ENCODE results near the gene SLC22A17.

GRCh38 chr14:23380197-23380914 lies 27.7 kb upstream of the SLC22A17 start:
- TF ChIP-seq, protein P1, sequence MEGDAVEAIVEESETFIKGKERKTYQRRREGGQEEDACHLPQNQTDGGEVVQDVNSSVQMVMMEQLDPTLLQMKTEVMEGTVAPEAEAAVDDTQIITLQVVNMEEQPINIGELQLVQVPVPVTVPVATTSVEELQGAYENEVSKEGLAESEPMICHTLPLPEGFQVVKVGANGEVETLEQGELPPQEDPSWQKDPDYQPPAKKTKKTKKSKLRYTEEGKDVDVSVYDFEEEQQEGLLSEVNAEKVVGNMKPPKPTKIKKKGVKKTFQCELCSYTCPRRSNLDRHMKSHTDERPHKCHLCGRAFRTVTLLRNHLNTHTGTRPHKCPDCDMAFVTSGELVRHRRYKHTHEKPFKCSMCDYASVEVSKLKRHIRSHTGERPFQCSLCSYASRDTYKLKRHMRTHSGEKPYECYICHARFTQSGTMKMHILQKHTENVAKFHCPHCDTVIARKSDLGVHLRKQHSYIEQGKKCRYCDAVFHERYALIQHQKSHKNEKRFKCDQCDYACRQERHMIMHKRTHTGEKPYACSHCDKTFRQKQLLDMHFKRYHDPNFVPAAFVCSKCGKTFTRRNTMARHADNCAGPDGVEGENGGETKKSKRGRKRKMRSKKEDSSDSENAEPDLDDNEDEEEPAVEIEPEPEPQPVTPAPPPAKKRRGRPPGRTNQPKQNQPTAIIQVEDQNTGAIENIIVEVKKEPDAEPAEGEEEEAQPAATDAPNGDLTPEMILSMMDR (IDR thresholded peaks at IDR 0.05), result no peak
- TF ChIP-seq POLR2A (IDR thresholded peaks at IDR 0.05), result no peak

Measured in heart left ventricle (tissue), 13 donors.